ENCODE data around the gene CEP112.
"Not testable (repeated sequence)": the region's sequence is repeated elsewhere in the genome, so short reads cannot be mapped to it uniquely, and the experiment has no call there.

CEP112 gene

GRCh38 chr17:66088173-66088572, 103.8 kb downstream of the CEP112 start:
- no peak overlapping the region for H3K27ac Mint-ChIP-seq
- peaks cover 16% of the 10 kb centered on the region for H3K9me3 Mint-ChIP-seq (ENCODE audit: low read depth)
- H3K27me3 Mint-ChIP-seq, result no peaks in the 10 kb centered on the region
- H3K4me3 Mint-ChIP-seq, result no peak overlapping the region
- H3K36me3 Mint-ChIP-seq, result peaks cover 11% of the 10 kb centered on the region
- no peaks in the 10 kb centered on the region for H3K4me1 Mint-ChIP-seq (ENCODE audit: low read depth)

- H3K27me3 Mint-ChIP-seq, result no peaks in the 10 kb centered on the region
- no peak overlapping the region for H3K27ac Mint-ChIP-seq
- no peak overlapping the region for H3K4me3 Mint-ChIP-seq
- H3K4me1 Mint-ChIP-seq (ENCODE audit: low read depth), result no peaks in the 10 kb centered on the region
- peaks cover 8% of the 10 kb centered on the region for H3K36me3 Mint-ChIP-seq
- H3K9me3 Mint-ChIP-seq (ENCODE audit: low read depth), result peaks cover 16% of the 10 kb centered on the region
Measured at GRCh38 chr17:66087073-66087472, 104.9 kb downstream of the CEP112 start.

GRCh38 chr17:66085221-66085620, 106.7 kb downstream of the CEP112 start:
- Mint-ChIP-seq H3K27ac (no peak overlapping the region), H3K27me3 (no peaks in the 10 kb centered on the region), H3K9me3 (ENCODE audit: low read depth) (peaks cover 11% of the 10 kb centered on the region), H3K4me1 (ENCODE audit: low read depth) (no peaks in the 10 kb centered on the region), H3K4me3 (no peak overlapping the region), H3K36me3 (peaks cover 8% of the 10 kb centered on the region)

DNA sequence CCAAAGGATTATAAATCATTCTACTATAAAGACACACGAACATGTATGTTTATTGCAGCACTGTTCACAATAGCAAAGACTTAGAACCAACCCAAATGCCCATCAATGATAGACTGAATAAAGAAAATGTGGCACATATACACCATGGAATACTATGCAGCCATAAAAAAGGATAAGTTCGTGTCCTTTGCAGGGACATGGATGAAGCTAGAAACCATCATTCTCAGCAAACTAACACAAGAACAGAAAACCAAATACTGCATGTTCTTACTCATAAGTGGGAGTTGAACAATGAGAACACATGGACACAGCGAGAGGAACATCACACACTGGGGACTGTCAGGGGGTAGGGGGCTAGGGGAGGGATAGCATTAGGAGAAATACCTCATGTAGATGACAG, 111.3 kb downstream of the CEP112 start:
- H3K27me3 Mint-ChIP-seq; H3K27ac Mint-ChIP-seq; H3K4me3 Mint-ChIP-seq; H3K36me3 Mint-ChIP-seq; H3K9me3 Mint-ChIP-seq (ENCODE audit: low read depth): not testable (repeated sequence)
- H3K4me1 Mint-ChIP-seq (ENCODE audit: low read depth), result peaks cover 14% of the 10 kb centered on the region

- Mint-ChIP-seq H3K27me3 (no peaks in the 10 kb centered on the region), H3K36me3 (no peaks in the 10 kb centered on the region), H3K27ac (no peak overlapping the region), H3K9me3 (ENCODE audit: low read depth) (no peaks in the 10 kb centered on the region), H3K4me3 (no peak overlapping the region), H3K4me1 (ENCODE audit: low read depth) (peaks cover 16% of the 10 kb centered on the region)
Measured at GRCh38 chr17:66076546-66077190, 115.3 kb downstream of the CEP112 start.

- Mint-ChIP-seq H3K27ac (no peak overlapping the region), H3K4me3 (no peak overlapping the region), H3K4me1 (ENCODE audit: low read depth) (peaks cover 16% of the 10 kb centered on the region), H3K9me3 (ENCODE audit: low read depth) (no peaks in the 10 kb centered on the region), H3K27me3 (no peaks in the 10 kb centered on the region), H3K36me3 (no peaks in the 10 kb centered on the region)
Measured at GRCh38 chr17:66073384-66073783, 118.5 kb downstream of the CEP112 start.

GRCh38 chr17:66063686-66064085, 128.2 kb downstream of the CEP112 start:
- no peak overlapping the region for H3K4me3 Mint-ChIP-seq
- no peaks in the 10 kb centered on the region for H3K27me3 Mint-ChIP-seq
- no peaks in the 10 kb centered on the region for H3K9me3 Mint-ChIP-seq (ENCODE audit: low read depth)
- H3K36me3 Mint-ChIP-seq, result peaks cover 6% of the 10 kb centered on the region
- no peaks in the 10 kb centered on the region for H3K4me1 Mint-ChIP-seq (ENCODE audit: low read depth)
- H3K27ac Mint-ChIP-seq, result no peak overlapping the region

DNA sequence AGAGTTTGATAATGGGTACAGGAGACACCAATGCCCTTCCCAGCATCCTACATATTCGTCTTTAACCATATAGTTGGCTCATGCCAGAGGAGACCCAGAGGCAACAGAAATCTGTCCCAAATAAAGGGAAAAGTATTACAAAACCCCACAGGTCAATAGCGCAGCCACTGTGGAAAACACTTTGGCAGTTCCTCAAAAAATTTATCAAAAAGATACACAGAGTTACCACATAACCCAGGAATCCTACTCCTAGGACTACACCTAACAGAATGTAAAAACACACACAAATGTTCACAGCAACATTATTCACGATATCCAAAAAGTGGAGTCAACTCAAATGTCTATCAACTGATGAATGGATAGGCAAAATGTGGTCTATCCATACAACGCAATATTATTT, 135.8 kb downstream of the CEP112 start:
- Mint-ChIP-seq H3K27me3 (no peaks in the 10 kb centered on the region), H3K4me1 (ENCODE audit: low read depth) (no peaks in the 10 kb centered on the region)

DNA sequence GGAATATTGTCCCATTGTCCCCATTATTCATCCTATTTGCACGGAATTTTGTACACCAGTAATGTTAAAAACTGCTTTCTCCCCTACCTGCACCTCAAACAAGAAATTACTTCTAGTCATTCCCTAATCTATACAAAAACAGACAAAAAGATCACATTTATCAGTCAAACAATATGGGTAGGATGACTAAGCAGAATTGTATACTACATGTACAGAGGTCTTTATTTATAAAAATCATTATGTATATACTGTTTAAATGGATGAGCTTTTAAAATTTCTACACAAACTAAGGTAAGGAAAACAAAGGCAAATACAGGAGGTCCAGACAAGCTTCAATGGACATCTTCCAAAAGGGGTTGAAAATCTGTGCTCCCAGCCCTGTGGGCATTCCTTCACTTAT, 137.7 kb downstream of the CEP112 start:
- Mint-ChIP-seq H3K27me3 (no peaks in the 10 kb centered on the region), H3K36me3 (peaks cover 13% of the 10 kb centered on the region), H3K27ac (no peak overlapping the region), H3K9me3 (ENCODE audit: low read depth) (no peaks in the 10 kb centered on the region), H3K4me3 (no peak overlapping the region), H3K4me1 (ENCODE audit: low read depth) (no peaks in the 10 kb centered on the region)

More for the DNA sequence above, 135.8 kb downstream of the CEP112 start:
- no peak overlapping the region for H3K27ac Mint-ChIP-seq
- no peaks in the 10 kb centered on the region for H3K9me3 Mint-ChIP-seq (ENCODE audit: low read depth)
- H3K4me3 Mint-ChIP-seq, result no peak overlapping the region
- H3K36me3 Mint-ChIP-seq, result peaks cover 6% of the 10 kb centered on the region

GRCh38 chr17:66044083-66044482, 147.8 kb downstream of the CEP112 start:
- Mint-ChIP-seq H3K4me1 (ENCODE audit: low read depth) (no peaks in the 10 kb centered on the region), H3K4me3 (no peak overlapping the region), H3K9me3 (ENCODE audit: low read depth) (no peaks in the 10 kb centered on the region), H3K36me3 (no peaks in the 10 kb centered on the region), H3K27me3 (no peaks in the 10 kb centered on the region), H3K27ac (no peak overlapping the region)

DNA sequence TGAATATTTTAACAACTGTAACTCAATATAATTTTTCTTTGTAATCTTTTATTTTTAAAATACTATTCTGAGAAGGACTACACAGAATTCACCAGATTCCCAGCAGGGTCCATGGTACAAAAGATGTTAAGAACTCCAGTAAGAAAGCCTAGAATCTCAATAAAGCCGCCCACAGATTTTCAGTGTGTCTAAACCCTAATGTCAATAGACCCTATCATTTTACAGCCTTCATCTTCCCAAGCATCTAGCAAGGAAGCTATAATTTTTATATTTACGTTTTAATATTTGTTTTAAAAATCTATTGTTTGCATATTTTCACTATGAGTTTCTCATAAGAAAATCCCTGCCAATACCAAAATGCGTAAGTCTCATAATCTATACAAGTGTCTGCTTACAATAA, 148.5 kb downstream of the CEP112 start:
- Mint-ChIP-seq H3K9me3 (ENCODE audit: low read depth) (no peaks in the 10 kb centered on the region), H3K27me3 (no peaks in the 10 kb centered on the region), H3K4me3 (no peak overlapping the region), H3K27ac (no peak overlapping the region), H3K4me1 (ENCODE audit: low read depth) (no peaks in the 10 kb centered on the region), H3K36me3 (no peaks in the 10 kb centered on the region)

GRCh38 chr17:66040402-66040801, 151.5 kb downstream of the CEP112 start:
- Mint-ChIP-seq H3K36me3 (no peaks in the 10 kb centered on the region), H3K27ac (no peak overlapping the region), H3K4me1 (ENCODE audit: low read depth) (no peaks in the 10 kb centered on the region), H3K9me3 (ENCODE audit: low read depth) (no peaks in the 10 kb centered on the region), H3K27me3 (no peaks in the 10 kb centered on the region), H3K4me3 (no peak overlapping the region)

DNA sequence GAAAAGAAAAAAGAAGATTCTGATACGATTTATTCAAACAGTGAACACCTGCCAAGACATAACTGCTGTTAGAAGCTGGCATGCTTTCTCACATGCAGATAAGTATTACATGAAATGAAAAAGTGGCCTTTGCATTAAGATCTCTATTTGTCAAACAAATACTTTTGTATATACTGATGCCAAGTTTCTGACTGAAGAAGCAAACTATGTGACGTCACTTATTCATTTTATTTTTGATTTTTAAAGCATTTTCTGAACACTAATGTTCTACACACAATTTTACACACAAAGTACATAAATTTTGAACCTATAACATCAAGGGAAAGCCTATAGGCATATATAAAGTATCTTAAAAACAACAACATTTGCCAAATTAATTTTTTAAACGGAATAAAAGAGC, 153.8 kb downstream of the CEP112 start:
- Mint-ChIP-seq H3K36me3 (no peaks in the 10 kb centered on the region), H3K27me3 (no peaks in the 10 kb centered on the region), H3K4me3 (no peak overlapping the region), H3K9me3 (ENCODE audit: low read depth) (no peaks in the 10 kb centered on the region), H3K27ac (no peak overlapping the region), H3K4me1 (ENCODE audit: low read depth) (no peaks in the 10 kb centered on the region)

DNA sequence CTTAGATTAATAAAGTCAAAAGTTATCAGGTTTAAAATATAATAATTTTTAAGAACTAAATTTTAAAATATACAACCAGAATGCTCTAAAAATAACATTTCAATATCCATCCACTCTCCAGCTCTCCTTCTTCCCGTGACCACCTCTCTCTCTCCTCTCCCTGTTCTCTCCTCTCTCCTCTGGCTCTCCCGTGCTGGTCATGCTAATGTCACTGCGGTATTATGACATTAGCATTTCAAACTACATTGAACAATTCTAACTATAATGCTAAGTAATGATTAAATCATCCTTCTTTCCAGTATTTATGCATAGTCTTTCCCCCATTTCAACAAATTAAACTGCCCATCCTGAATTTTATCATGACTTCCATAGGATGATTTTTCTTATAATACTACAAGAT, 154.7 kb downstream of the CEP112 start:
- Mint-ChIP-seq H3K36me3 (no peaks in the 10 kb centered on the region), H3K9me3 (ENCODE audit: low read depth) (no peaks in the 10 kb centered on the region), H3K27ac (no peak overlapping the region), H3K27me3 (no peaks in the 10 kb centered on the region), H3K4me1 (ENCODE audit: low read depth) (no peaks in the 10 kb centered on the region), H3K4me3 (no peak overlapping the region)

DNA sequence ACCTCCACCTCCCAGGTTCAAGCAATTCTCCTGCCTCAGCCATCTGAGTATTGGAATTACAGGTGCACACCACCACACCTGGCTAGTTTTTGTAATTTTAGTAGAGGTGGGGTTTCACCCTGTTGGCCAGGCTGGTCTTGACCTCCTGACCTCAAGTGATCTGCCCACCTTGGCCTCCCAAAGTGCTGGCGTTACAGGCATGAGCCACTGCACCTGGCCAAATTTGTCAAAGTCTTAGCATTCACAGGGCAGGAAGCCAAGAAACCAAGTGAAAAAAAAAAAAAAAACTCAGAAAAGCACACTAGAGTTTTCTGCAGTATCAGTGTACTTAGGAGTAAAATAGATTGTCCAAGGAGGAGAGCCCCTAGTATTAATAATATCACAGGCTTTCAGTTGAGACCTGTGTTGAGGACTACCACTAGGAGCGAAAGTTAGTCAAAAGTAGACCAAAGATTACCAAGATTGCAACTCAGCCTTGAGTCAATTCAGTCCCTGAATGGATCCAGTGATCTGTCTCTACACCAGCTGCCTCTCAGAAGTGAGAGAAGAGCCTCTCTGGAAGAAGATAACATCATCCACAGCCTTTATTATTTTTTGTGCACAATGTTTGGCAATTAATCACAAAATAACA, 159.7 kb downstream of the CEP112 start:
- H3K4me3 Mint-ChIP-seq, result no peak overlapping the region
- no peaks in the 10 kb centered on the region for H3K4me1 Mint-ChIP-seq (ENCODE audit: low read depth)
- H3K36me3 Mint-ChIP-seq, result no peaks in the 10 kb centered on the region
- H3K27ac Mint-ChIP-seq, result no peak overlapping the region
- no peaks in the 10 kb centered on the region for H3K27me3 Mint-ChIP-seq
- no peaks in the 10 kb centered on the region for H3K9me3 Mint-ChIP-seq (ENCODE audit: low read depth)

DNA sequence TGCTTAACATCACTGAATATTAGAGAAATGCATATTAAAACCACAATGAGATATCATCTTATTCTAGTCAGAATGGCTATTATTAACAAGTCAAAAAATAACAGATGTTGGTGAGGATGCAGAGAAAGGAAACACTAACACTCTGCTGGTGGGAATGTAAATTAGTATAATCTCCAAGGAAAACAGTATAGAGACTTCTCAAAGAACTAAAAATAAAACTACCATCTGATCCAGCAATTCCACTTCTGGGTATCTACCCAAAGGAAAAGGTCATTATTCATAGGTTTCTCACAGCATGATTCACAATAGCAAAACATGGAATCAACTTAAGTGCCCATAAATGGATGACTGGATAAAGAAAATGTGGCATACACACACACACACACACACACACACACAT, 166.4 kb downstream of the CEP112 start:
- peaks cover 18% of the 10 kb centered on the region for H3K9me3 Mint-ChIP-seq (ENCODE audit: low read depth)
- no peaks in the 10 kb centered on the region for H3K4me1 Mint-ChIP-seq (ENCODE audit: low read depth)
- H3K27me3 Mint-ChIP-seq, result no peaks in the 10 kb centered on the region
- H3K4me3 Mint-ChIP-seq, result no peak overlapping the region
- H3K27ac Mint-ChIP-seq, result no peak overlapping the region
- peaks cover 18% of the 10 kb centered on the region for H3K36me3 Mint-ChIP-seq
